Upper lobe of right lung (tissue), 1 donor: Measurements from ENCODE around the gene PIH1D1. TPM values are rescaled to one million over a fixed set of nuclear protein-coding genes. Genes with fewer than 3 reads are reported as not detected.
"Not testable (repeated sequence)": the region's sequence is repeated elsewhere in the genome, so short reads cannot be mapped to it uniquely, and the experiment has no call there.

Experiments used
- ATAC-seq: fragments of 200-7000 bp; cut with Tn5 transposase; one replicate; pipeline ENCODE4 v1.9.1; 2020; ENCODE audit warnings: mild to moderate bottlenecking, moderate library complexity
- DNase-seq: peaks from one replicate; pipeline ENCODE4 v3.0.0-alpha.2; 2020
- H3K27ac ChIP-seq: fragments of 200-600 bp; one replicate; pipeline ENCODE4 v1.8.0; 2022
- H3K27me3 ChIP-seq: fragments of 200-600 bp; one replicate; pipeline ENCODE4 v1.8.0; 2022; ENCODE audit warnings: mild to moderate bottlenecking
- H3K36me3 ChIP-seq: fragments of 200-600 bp; one replicate; pipeline ENCODE4 v1.8.0; 2022
- H3K4me1 ChIP-seq: fragments of 200-600 bp; one replicate; pipeline ENCODE4 v1.8.0; 2022
- H3K4me3 ChIP-seq: fragments of 200-600 bp; one replicate; pipeline ENCODE4 v1.8.0; 2022; ENCODE audit warnings: mild to moderate bottlenecking
- H3K9me3 ChIP-seq: fragments of 200-600 bp; one replicate; pipeline ENCODE4 v1.8.0; 2022
- CTCF ChIP-seq: fragments of 200-600 bp; IDR thresholded peaks from one replicate; pipeline ENCODE4 v1.8.0; 2022; ENCODE audit warnings: antibody characterized with exemption
- intact Hi-C: fragments of 100-400 bp; cut with DNase I; formaldehyde crosslinking; loops from one replicate; pipeline ENCODE4 v1.11.0; 2022
- total RNA-seq: library from RNA; stranded (reverse); fragmentation: NEBNext Ultra II Directional; extraction: Animal tissue kit (Norgen Biotek cat#: 25700); gene quantifications from one replicate; pipeline ENCODE4 v1.2.1, GENCODE V29; 2021
- donor health status: DM: no; HTN: yes; CAD: no; lungs with severe emphysema.

The PIH1D1 gene
- total RNA-seq, 1 donor from 2014 or later: 64.2 TPM

- intact Hi-C loops: no loop called here
- no peaks in the 10 kb centered on the region for H3K9me3 ChIP-seq
- no peak overlapping the region for H3K4me3 ChIP-seq
- ATAC-seq: no peak
- DNase-seq: no peak
- H3K36me3 ChIP-seq: peaks cover 30% of the 10 kb centered on the region
- H3K27me3 ChIP-seq: no peaks in the 10 kb centered on the region
- H3K4me1 ChIP-seq: peaks cover 8% of the 10 kb centered on the region
- TF ChIP-seq CTCF: no peak
- no peak overlapping the region for H3K27ac ChIP-seq
These were observed 10.0 kb upstream of the PIH1D1 start for GRCh38 chr19:49461656-49462055.

GRCh38 chr19:49461130-49461529, 9.5 kb upstream of the PIH1D1 start:
- H3K4me1 ChIP-seq, H3K4me3 ChIP-seq, H3K9me3 ChIP-seq, H3K27me3 ChIP-seq, DNase-seq, H3K27ac ChIP-seq, intact Hi-C loops, ATAC-seq: not testable (repeated sequence)
- peaks cover 28% of the 10 kb centered on the region for H3K36me3 ChIP-seq

- H3K36me3 ChIP-seq: peaks cover 14% of the 10 kb centered on the region
- no peaks in the 10 kb centered on the region for H3K9me3 ChIP-seq
- no peak overlapping the region for H3K4me3 ChIP-seq
- DNase-seq (no peak), ATAC-seq (no peak)
- intact Hi-C loops: no loop called here
- TF ChIP-seq CTCF: no peak
- no peak overlapping the region for H3K27ac ChIP-seq
- H3K27me3 ChIP-seq: no peaks in the 10 kb centered on the region
- peaks cover 8% of the 10 kb centered on the region for H3K4me1 ChIP-seq
These were observed 7.8 kb upstream of the PIH1D1 start for GRCh38 chr19:49459388-49459787.

- ATAC-seq (no peak), DNase-seq (no peak)
- Histone ChIP-seq H3K36me3 (peaks cover 11% of the 10 kb centered on the region), H3K9me3 (no peaks in the 10 kb centered on the region), H3K27ac (peak overlapping the region; percentile 81), H3K4me1 (peaks cover 13% of the 10 kb centered on the region), H3K27me3 (no peaks in the 10 kb centered on the region), H3K4me3 (no peak overlapping the region)
- TF ChIP-seq CTCF: no peak
- intact Hi-C loops: no loop called here
These were observed 6.9 kb upstream of the PIH1D1 start for GRCh38 chr19:49458567-49458903.

- ATAC-seq: no peak
- H3K27me3 ChIP-seq: no peaks in the 10 kb centered on the region
- DNase-seq: no peak
- intact Hi-C loops: no loop called here
- peak overlapping the region; percentile 56 for H3K27ac ChIP-seq
- H3K36me3 ChIP-seq: peaks cover 11% of the 10 kb centered on the region
- peaks cover 13% of the 10 kb centered on the region for H3K4me1 ChIP-seq
- H3K9me3 ChIP-seq: no peaks in the 10 kb centered on the region
- no peak for TF ChIP-seq CTCF
- H3K4me3 ChIP-seq: no peak overlapping the region
These were observed 4.7 kb upstream of the PIH1D1 start for GRCh38 chr19:49456326-49456725.

- Histone ChIP-seq H3K4me3 (no peak overlapping the region), H3K4me1 (peaks cover 13% of the 10 kb centered on the region), H3K9me3 (no peaks in the 10 kb centered on the region), H3K36me3 (peaks cover 11% of the 10 kb centered on the region), H3K27ac (peak overlapping the region; percentile 56), H3K27me3 (no peaks in the 10 kb centered on the region)
- no peak for TF ChIP-seq CTCF
- DNase-seq: no peak
- ATAC-seq: no peak
- intact Hi-C loops: no loop called here
These were observed 4.2 kb upstream of the PIH1D1 start for GRCh38 chr19:49455773-49456172.
